ENCODE data around the gene UGT1A8. TPM values are rescaled to one million over a fixed set of nuclear protein-coding genes. Genes with fewer than 3 reads are reported as not detected.

The UGT1A8 gene
- total RNA-seq, 4 donors from 2014 or later: 0.34 TPM; not detected in 3

Other genes starting within 250 kb of the UGT1A8 start
- gene USP40, start 50.9 kb upstream of the UGT1A8 start, total RNA-seq: 10 to 100 TPM; 70.7 to 99.0 (median 85.7) TPM
- gene UGT1A10, start 18.8 kb downstream of the UGT1A8 start, total RNA-seq: under 1 TPM in 1 of 4 donors, not detected in 3; 0.27 TPM
- gene UGT1A9, start 54.3 kb downstream of the UGT1A8 start, total RNA-seq: not detected
- gene UGT1A7, start 64.3 kb downstream of the UGT1A8 start, total RNA-seq: not detected
- 1 to 10 TPM in 3 of 4 donors, under 1 TPM in 1; 0.81 to 6.2 (median 3.5) TPM for gene UGT1A6, start 75.3 kb downstream of the UGT1A8 start, total RNA-seq
- gene UGT1A5, start 95.3 kb downstream of the UGT1A8 start, total RNA-seq: 1 to 10 TPM in 2 of 4 donors, under 1 TPM in 2; 0.89 to 2.9 (median 1.3) TPM
- gene UGT1A4, start 101.1 kb downstream of the UGT1A8 start, total RNA-seq: 1 to 10 TPM in 1 of 4 donors, under 1 TPM in 3; 0.13 to 3.8 (median 0.45) TPM
- gene UGT1A3, start 111.4 kb downstream of the UGT1A8 start, total RNA-seq: 1 to 10 TPM in 1 of 4 donors, under 1 TPM in 1, not detected in 2; 0.67 to 1.0 TPM
- gene UGT1A1, start 142.6 kb downstream of the UGT1A8 start, total RNA-seq: under 1 TPM; 0.45 to 0.94 (median 0.76) TPM
- gene MROH2A, start 160.7 kb downstream of the UGT1A8 start, total RNA-seq: 10 to 100 TPM in 2 of 4 donors, 1 to 10 TPM in 2; 1.3 to 20.4 (median 9.3) TPM
- under 1 TPM in 3 of 4 donors, not detected in 1; 0.27 to 0.45 (median 0.38) TPM for gene HJURP, start 236.9 kb downstream of the UGT1A8 start, total RNA-seq